Mononuclear cell (primary cell): Measurements from ENCODE around the gene PPP4R1. TPM values are rescaled to one million over a fixed set of nuclear protein-coding genes. Genes with fewer than 3 reads are reported as not detected.

Source experiments
- total RNA-seq: library from RNA; depleted of rRNA; stranded (reverse); fragments of >200 nt; gene quantifications from one replicate; pipeline ENCODE4 v1.2.3, GENCODE V29; 2012

The PPP4R1 gene
- total RNA-seq, 1 donor, result 104 TPM

Other genes starting within 250 kb of the PPP4R1 start
- 15.6 TPM for gene RALBP1, start 139.0 kb downstream of the PPP4R1 start, total RNA-seq
- 47.8 TPM for gene RAB31, start 93.7 kb upstream of the PPP4R1 start, total RNA-seq